ENCODE data around the gene KCNJ2.

DNA sequence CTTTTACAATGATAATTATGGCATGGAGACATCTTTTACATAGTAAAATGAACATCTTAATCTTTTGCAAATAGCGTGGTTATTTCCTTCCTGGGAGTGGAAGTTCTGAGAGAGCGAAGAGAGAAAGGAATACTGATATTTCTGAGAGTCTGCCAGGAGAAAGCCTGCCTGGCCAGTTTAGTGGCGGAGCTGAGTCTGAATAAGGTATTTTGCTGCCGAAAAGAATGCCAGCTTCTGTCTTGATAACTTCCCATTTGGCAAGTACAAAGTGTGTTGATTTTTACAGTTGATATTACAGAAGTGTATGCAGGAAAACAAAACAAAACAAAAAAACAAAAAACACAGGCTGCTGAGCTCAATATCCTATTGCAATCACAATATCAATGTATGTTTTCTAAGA lies 55.9 kb downstream of the KCNJ2 start:
- TF ChIP-seq, protein P1, sequence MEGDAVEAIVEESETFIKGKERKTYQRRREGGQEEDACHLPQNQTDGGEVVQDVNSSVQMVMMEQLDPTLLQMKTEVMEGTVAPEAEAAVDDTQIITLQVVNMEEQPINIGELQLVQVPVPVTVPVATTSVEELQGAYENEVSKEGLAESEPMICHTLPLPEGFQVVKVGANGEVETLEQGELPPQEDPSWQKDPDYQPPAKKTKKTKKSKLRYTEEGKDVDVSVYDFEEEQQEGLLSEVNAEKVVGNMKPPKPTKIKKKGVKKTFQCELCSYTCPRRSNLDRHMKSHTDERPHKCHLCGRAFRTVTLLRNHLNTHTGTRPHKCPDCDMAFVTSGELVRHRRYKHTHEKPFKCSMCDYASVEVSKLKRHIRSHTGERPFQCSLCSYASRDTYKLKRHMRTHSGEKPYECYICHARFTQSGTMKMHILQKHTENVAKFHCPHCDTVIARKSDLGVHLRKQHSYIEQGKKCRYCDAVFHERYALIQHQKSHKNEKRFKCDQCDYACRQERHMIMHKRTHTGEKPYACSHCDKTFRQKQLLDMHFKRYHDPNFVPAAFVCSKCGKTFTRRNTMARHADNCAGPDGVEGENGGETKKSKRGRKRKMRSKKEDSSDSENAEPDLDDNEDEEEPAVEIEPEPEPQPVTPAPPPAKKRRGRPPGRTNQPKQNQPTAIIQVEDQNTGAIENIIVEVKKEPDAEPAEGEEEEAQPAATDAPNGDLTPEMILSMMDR (IDR thresholded peaks at IDR 0.05): no peak
- TF ChIP-seq EZH2 (IDR thresholded peaks at IDR 0.05): no peak
- no peak for TF ChIP-seq EZH2phosphoT487 (IDR thresholded peaks at IDR 0.05)

All from neural progenitor cell (in vitro differentiated cells).